Endothelial cell of umbilical vein (primary cell): ENCODE data around the gene RGL3. TPM values are rescaled to one million over a fixed set of nuclear protein-coding genes. Genes with fewer than 3 reads are reported as not detected.

Experiments used
- BruUV-seq: library from RNA; stranded (reverse); fragments of 400-500 nt; replicated peaks from 2 replicates; lab custom pipeline; 2021; lab: Mats Ljungman, UMichigan
- CTCF ChIA-PET: fragments of 300-600, 350-600 bp; sonication (Branson Sonifier 250); formaldehyde crosslinking; loops from one replicate; lab custom pipeline; 2021; ENCODE audit warnings: antibody characterized with exemption, inconsistent platforms; lab: Charles Lee
- POLR2A ChIA-PET: fragments of 300-600, 350-600 bp; sonication (Branson Sonifier 250); formaldehyde crosslinking; loops from one replicate; lab custom pipeline; 2021; ENCODE audit warnings: antibody characterized with exemption, inconsistent platforms; lab: Charles Lee
- DNase-seq: peaks from one replicate; pipeline ENCODE4 v3.0.0-alpha.2; 2011; ENCODE audit warnings: low read depth, low spot score
- FAIRE-seq: peaks from 2 replicates; lab custom pipeline; 2011; peaks lifted over from hg19 to GRCh38; lab: Jason Lieb, UNC
- H2AFZ ChIP-seq: 2 replicates; pipeline ENCODE4 v1.6.0; 2012; ENCODE audit warnings: low read depth, low read length, control low read depth, inconsistent platforms
- H3K27ac ChIP-seq: 2 replicates; pipeline ENCODE4 v1.5.1; 2011; ENCODE audit warnings: low read depth, mild to moderate bottlenecking, control low read depth, low read length, moderate library complexity; ENCODE audit not compliant: insufficient read depth
- H3K27me3 ChIP-seq, 2 experiments: 2 replicates each; pipeline versions ENCODE4 v1.6.0 to v1.6.1; 2011; ENCODE audit warnings: low read length in 2 of 2, mixed read lengths in 1 of 2; ENCODE audit not compliant: control insufficient read depth in 2 of 2, insufficient read depth in 2 of 2
- H3K36me3 ChIP-seq, 2 experiments: 2 replicates in 1 of 2; 3 replicates in 1 of 2; pipeline ENCODE4 v1.5.1; 2011; ENCODE audit warnings: low read length in 2 of 2, mild to moderate bottlenecking in 1 of 2, moderate library complexity in 1 of 2; ENCODE audit not compliant: control insufficient read depth in 2 of 2, insufficient read depth in 2 of 2; ENCODE audit errors: extremely low read depth in 1 of 2
- H3K4me1 ChIP-seq: 3 replicates; pipeline ENCODE4 v1.5.1; 2011; ENCODE audit warnings: mild to moderate bottlenecking, low read length; ENCODE audit not compliant: control insufficient read depth, insufficient read depth; ENCODE audit errors: extremely low read depth
- H3K4me2 ChIP-seq: 2 replicates; pipeline ENCODE4 v1.6.1; 2011; ENCODE audit warnings: low read length, control low read depth, mixed read lengths; ENCODE audit not compliant: insufficient read depth
- H3K4me3 ChIP-seq, 3 experiments: fragments of 200-600 bp in 1 of 3; sonication (generic), shearing (Covaris generic) in 1 of 3; replicated peaks in 1 of 3; 2 replicates each; pipeline ENCODE4 v1.5.1; 2011 to 2016; ENCODE audit warnings: control low read depth in 3 of 3, low read length in 3 of 3, mild to moderate bottlenecking in 2 of 3, inconsistent platforms in 1 of 3, low read depth in 1 of 3, moderate library complexity in 1 of 3; ENCODE audit not compliant: insufficient read depth in 1 of 3
- H3K79me2 ChIP-seq: 2 replicates; pipeline ENCODE4 v1.6.0; 2012; ENCODE audit warnings: low read length, inconsistent platforms; ENCODE audit not compliant: control insufficient read depth, insufficient read depth
- H3K9ac ChIP-seq: replicated peaks from 2 replicates; pipeline ENCODE3; 2011; ENCODE audit warnings: low read length, control low read depth; ENCODE audit not compliant: insufficient read depth; ENCODE audit errors: extremely low read depth
- H3K9me1 ChIP-seq: replicated peaks from 3 replicates; pipeline ENCODE4 v1.6.0; 2011; ENCODE audit warnings: mild to moderate bottlenecking, low read length; ENCODE audit not compliant: control insufficient read depth, insufficient read depth; ENCODE audit errors: extremely low read depth
- H3K9me3 ChIP-seq: replicated peaks from 2 replicates; pipeline ENCODE4 v1.5.1; 2012; ENCODE audit warnings: low read length, inconsistent platforms; ENCODE audit not compliant: control insufficient read depth, insufficient read depth
- H4K20me1 ChIP-seq: replicated peaks from 2 replicates; pipeline ENCODE3; 2011; ENCODE audit warnings: mild to moderate bottlenecking, low read length; ENCODE audit not compliant: control insufficient read depth, insufficient read depth; ENCODE audit errors: extremely low read depth
- EZH2 ChIP-seq: IDR thresholded peaks from 2 replicates; pipeline ENCODE4 v1.6.1; 2012; ENCODE audit warnings: borderline replicate concordance, low read depth, mild to moderate bottlenecking, moderate library complexity, low read length, inconsistent platforms; ENCODE audit not compliant: severe bottlenecking
- FOS ChIP-seq: IDR thresholded peaks from 2 replicates; pipeline ENCODE4 v1.6.1; 2011; ENCODE audit warnings: mild to moderate bottlenecking, low read length, moderate library complexity, borderline replicate concordance; ENCODE audit not compliant: insufficient read depth
- GATA2 ChIP-seq: IDR thresholded peaks from 2 replicates; pipeline ENCODE4 v1.7.0; 2011; ENCODE audit warnings: low read depth, mild to moderate bottlenecking, moderate library complexity, mixed read lengths, low read length; ENCODE audit not compliant: insufficient read length, insufficient read depth
- JUN ChIP-seq: IDR thresholded peaks from 2 replicates; pipeline ENCODE4 v1.6.1; 2011; ENCODE audit warnings: borderline replicate concordance, low read depth; ENCODE audit not compliant: insufficient read length, insufficient read depth
- MYC ChIP-seq: IDR thresholded peaks from one replicate; pipeline ENCODE4 v1.6.1; 2011; ENCODE audit warnings: mild to moderate bottlenecking, low read depth, low read length
- dilution Hi-C: fragments of 300-500 bp; cut with MboI; formaldehyde crosslinking; loops from one replicate; pipeline ENCODE4 v1.15.0; 2019; ENCODE audit warnings: low sequenced_read_pairs; ENCODE audit not compliant: extremely low pct_ligation_motif_present
- intact Hi-C: fragments of 100-400 bp; cut with micrococcal nuclease; formaldehyde crosslinking; loops from one replicate; pipeline ENCODE4 v1.10.0; 2022
- polyA plus RNA-seq, 4 experiments: library from polyadenylated mRNA; depleted of rRNA in 3 of 4; stranded (reverse) in 3 of 4; unstranded in 1 of 4; fragments of >200 nt; gene quantifications; 2 replicates each; pipeline versions ENCODE4 v1.2.1 to v1.2.3, GENCODE V29; 2011 to 2012; ENCODE audit warnings: missing spikeins in 1 of 4
- total RNA-seq: library from RNA; stranded (reverse); gene quantifications from 2 replicates; pipeline ENCODE4 v1.2.3, GENCODE V29; 2021
- TF ChIP-seq, protein P1 (sequence below), 2 donors: IDR thresholded peaks; 1 replicate in 1 of 2; 2 replicates in 1 of 2; pipeline ENCODE4 v1.5.1; 2011; ENCODE audit warnings: low read length in 2 of 2, mild to moderate bottlenecking in 2 of 2, moderate library complexity in 2 of 2, control low read depth in 1 of 2, inconsistent platforms in 1 of 2, low read depth in 1 of 2; ENCODE audit not compliant: insufficient read depth in 1 of 2; ENCODE audit errors: extremely low read depth in 1 of 2
- TF ChIP-seq, protein P2 (sequence below): IDR thresholded peaks from 2 replicates; pipeline ENCODE4 v1.6.1; 2011; ENCODE audit not compliant: insufficient read depth, insufficient read length

Gene RGL3
- total and polyA plus RNA-seq, 2 donors (not counting 3 experiments of a cell fraction or from before 2014, with no cell fraction given), result 0.23 to 5.2 TPM

DNA sequence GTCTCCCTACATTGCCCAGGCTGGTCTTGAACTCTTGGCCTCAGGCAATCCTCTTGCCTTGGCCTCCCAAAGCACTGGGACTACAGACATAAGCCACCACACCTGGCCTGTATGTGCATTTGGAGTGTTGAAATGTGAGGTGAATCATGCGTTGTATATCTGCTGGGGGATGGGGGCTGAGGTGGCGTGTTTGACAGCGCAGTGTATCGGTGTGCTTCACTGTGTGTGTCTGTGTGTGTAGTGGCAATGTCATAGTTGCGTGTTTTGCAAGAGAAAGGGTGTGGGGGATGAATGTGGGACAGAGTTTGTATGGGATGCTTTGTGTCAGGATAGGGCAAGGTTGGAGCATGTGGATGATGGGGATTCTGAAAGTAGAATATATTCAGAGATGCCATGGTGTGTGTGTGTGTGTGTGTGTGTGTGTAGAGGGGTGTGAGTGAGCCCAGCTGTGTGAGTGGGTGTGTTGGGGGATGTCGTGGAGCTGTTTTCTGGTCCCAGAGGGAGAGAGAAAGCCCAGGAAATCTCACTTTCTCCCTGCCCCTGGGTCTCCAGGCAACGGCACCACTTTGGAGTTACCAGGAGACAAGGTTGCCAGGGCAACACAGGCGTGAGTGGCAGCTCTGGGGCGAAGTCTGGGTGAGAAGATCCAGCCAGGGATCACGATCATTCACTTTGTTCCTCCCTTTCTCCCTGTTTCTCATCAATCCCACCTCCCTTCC, 45.8 kb downstream of the RGL3 start:
- ChIA-PET CTCF (interaction anchor here (2.0 to 2.8 kb wide), 2 partner anchors 10 to 79 kb away, joined by 8 to 20 read pairs; partner anchors contain the start of gene EPOR), POLR2A (no interaction called here)
- DNase-seq (no peak), FAIRE-seq (no peak)
- Histone ChIP-seq H2AFZ (no peak overlapping the region), H3K4me1 (peaks cover 32% of the 10 kb centered on the region), H3K9me1 (no peaks in the 10 kb centered on the region), H3K4me2 (no peak overlapping the region), H3K27me3 (no peaks in the 10 kb centered on the region), H3K4me3 (no peak overlapping the region), H3K9me3 (no peaks in the 10 kb centered on the region), H4K20me1 (no peaks in the 10 kb centered on the region), H3K79me2 (peaks cover 3% of the 10 kb centered on the region), H3K36me3 (no peaks in the 10 kb centered on the region), H3K9ac (no peak overlapping the region), H3K27ac (no peak overlapping the region)
- TF ChIP-seq MYC, result no peak
- no peak for TF ChIP-seq GATA2
- TF ChIP-seq, protein P1, sequence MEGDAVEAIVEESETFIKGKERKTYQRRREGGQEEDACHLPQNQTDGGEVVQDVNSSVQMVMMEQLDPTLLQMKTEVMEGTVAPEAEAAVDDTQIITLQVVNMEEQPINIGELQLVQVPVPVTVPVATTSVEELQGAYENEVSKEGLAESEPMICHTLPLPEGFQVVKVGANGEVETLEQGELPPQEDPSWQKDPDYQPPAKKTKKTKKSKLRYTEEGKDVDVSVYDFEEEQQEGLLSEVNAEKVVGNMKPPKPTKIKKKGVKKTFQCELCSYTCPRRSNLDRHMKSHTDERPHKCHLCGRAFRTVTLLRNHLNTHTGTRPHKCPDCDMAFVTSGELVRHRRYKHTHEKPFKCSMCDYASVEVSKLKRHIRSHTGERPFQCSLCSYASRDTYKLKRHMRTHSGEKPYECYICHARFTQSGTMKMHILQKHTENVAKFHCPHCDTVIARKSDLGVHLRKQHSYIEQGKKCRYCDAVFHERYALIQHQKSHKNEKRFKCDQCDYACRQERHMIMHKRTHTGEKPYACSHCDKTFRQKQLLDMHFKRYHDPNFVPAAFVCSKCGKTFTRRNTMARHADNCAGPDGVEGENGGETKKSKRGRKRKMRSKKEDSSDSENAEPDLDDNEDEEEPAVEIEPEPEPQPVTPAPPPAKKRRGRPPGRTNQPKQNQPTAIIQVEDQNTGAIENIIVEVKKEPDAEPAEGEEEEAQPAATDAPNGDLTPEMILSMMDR (IDR thresholded peaks at IDR 0.05; ENCODE audit: extremely low read depth in 1 of 2, insufficient read depth in 1 of 2, low read depth in 1 of 2, low read length in 2 of 2), result no peak
- no peak for TF ChIP-seq JUN
- TF ChIP-seq FOS, result no peak
- no peak for TF ChIP-seq EZH2
- TF ChIP-seq, protein P2, sequence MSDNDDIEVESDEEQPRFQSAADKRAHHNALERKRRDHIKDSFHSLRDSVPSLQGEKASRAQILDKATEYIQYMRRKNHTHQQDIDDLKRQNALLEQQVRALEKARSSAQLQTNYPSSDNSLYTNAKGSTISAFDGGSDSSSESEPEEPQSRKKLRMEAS, result no peak
- no TSS peak for BruUV-seq
- intact Hi-C loops (no loop called here), dilution Hi-C loops (no loop called here)
